H1 (cell line): ENCODE results near the gene MAP4K4. TPM values are rescaled to one million over a fixed set of nuclear protein-coding genes. Genes with fewer than 3 reads are reported as not detected.

Experiments
- CTCF ChIA-PET: fragments of 300-600 bp; sonication (Branson Sonifier 250); formaldehyde crosslinking; loops from one replicate; lab custom pipeline; 2021; ENCODE audit not compliant: partially characterized antibody; lab: Charles Lee
- POLR2A ChIA-PET: fragments of 300-600 bp; sonication (Branson Sonifier 250); formaldehyde crosslinking; loops from one replicate; lab custom pipeline; 2021; ENCODE audit warnings: inconsistent platforms; ENCODE audit not compliant: partially characterized antibody; lab: Charles Lee
- DNase-seq, 2 experiments: peaks; one replicate each; pipeline versions ENCODE4 v3.0.0 to v3.0.0-alpha.2; 2010 to 2022; ENCODE audit warnings: low spot score in 2 of 2, low read depth in 1 of 2, mixed read lengths in 1 of 2
- FAIRE-seq: peaks from 2 replicates; lab custom pipeline; 2011; peaks lifted over from hg19 to GRCh38; lab: Jason Lieb, UNC
- H2AFZ ChIP-seq: 2 replicates; pipeline ENCODE4 v1.8.1; 2012; ENCODE audit warnings: low read length, inconsistent platforms
- H2AK5ac ChIP-seq: 2 replicates; pipeline ENCODE4 v1.6.1; 2013; ENCODE audit warnings: low read depth, low read length
- H2BK120ac ChIP-seq: replicated peaks from 2 replicates; pipeline ENCODE3; 2013; ENCODE audit warnings: low read depth, low read length, inconsistent platforms
- H2BK12ac ChIP-seq: 2 replicates; pipeline ENCODE4 v1.6.1; 2013; ENCODE audit warnings: low read depth, low read length
- H2BK15ac ChIP-seq: 2 replicates; pipeline ENCODE4 v1.6.1; 2013; ENCODE audit warnings: low read length
- H2BK20ac ChIP-seq: 2 replicates; pipeline ENCODE4 v1.6.1; 2013; ENCODE audit warnings: low read length
- H2BK5ac ChIP-seq: 2 replicates; pipeline ENCODE4 v1.6.1; 2013; ENCODE audit warnings: low read depth, low read length
- H3K14ac ChIP-seq: 2 replicates; pipeline ENCODE4 v1.6.1; 2013; ENCODE audit warnings: inconsistent platforms; ENCODE audit not compliant: insufficient read length
- H3K18ac ChIP-seq: 2 replicates; pipeline ENCODE4 v1.6.1; 2013; ENCODE audit warnings: low read length; ENCODE audit errors: extremely low read depth
- H3K23ac ChIP-seq: 2 replicates; pipeline ENCODE4 v1.6.1; 2013; ENCODE audit warnings: inconsistent platforms; ENCODE audit not compliant: insufficient read length
- H3K23me2 ChIP-seq: 2 replicates; pipeline ENCODE4 v1.6.1; 2013; ENCODE audit warnings: low read depth, low read length
- H3K27ac ChIP-seq: 2 replicates; pipeline ENCODE4 v1.6.1; 2011; ENCODE audit warnings: low read depth, low read length, inconsistent platforms
- H3K27me3 ChIP-seq, 4 experiments: replicated peaks in 1 of 4; 1 replicate in 1 of 4; 2 replicates in 3 of 4; pipeline versions ENCODE4 v1.6.1 to v1.8.1; 2011 to 2013; ENCODE audit warnings: low read length in 3 of 4, mild to moderate bottlenecking in 3 of 4, inconsistent platforms in 2 of 4, mixed read lengths in 2 of 4, moderate library complexity in 1 of 4; ENCODE audit not compliant: control insufficient read depth in 3 of 4, insufficient read depth in 3 of 4; ENCODE audit errors: extremely low read depth in 1 of 4
- H3K36me3 ChIP-seq, 4 experiments: 2 replicates each; pipeline versions ENCODE4 v1.6.1 to v1.8.1; 2011 to 2013; ENCODE audit warnings: mild to moderate bottlenecking in 4 of 4, low read length in 3 of 4, moderate library complexity in 2 of 4, control low read depth in 1 of 4, inconsistent platforms in 1 of 4; ENCODE audit not compliant: insufficient read depth in 4 of 4, control insufficient read depth in 2 of 4
- H3K4ac ChIP-seq: replicated peaks from 2 replicates; pipeline ENCODE3; 2013; ENCODE audit warnings: low read length, low read depth, mixed read lengths, inconsistent platforms; ENCODE audit not compliant: insufficient read length
- H3K4me1 ChIP-seq, 4 experiments: replicated peaks in 1 of 4; 1 replicate in 1 of 4; 2 replicates in 3 of 4; pipeline versions ENCODE4 v1.6.1 to v1.8.1; 2011 to 2013; ENCODE audit warnings: low read length in 3 of 4, inconsistent platforms in 2 of 4, mixed read lengths in 1 of 4; ENCODE audit not compliant: insufficient read depth in 4 of 4, control insufficient read depth in 3 of 4
- H3K4me2 ChIP-seq, 2 experiments: 2 replicates each; pipeline versions ENCODE4 v1.6.1 to v1.8.1; 2011 to 2013; ENCODE audit warnings: low read depth in 2 of 2, low read length in 2 of 2, control low read depth in 1 of 2, inconsistent platforms in 1 of 2, mild to moderate bottlenecking in 1 of 2; ENCODE audit not compliant: insufficient read depth in 1 of 2
- H3K4me3 ChIP-seq, 4 experiments: fragments of 200-600, 300-600 bp in 1 of 4; sonication (generic), shearing (Covaris generic), sonication (Bioruptor Twin) in 1 of 4; 2 replicates each; pipeline versions ENCODE4 v1.5.1 to v1.8.1; 2011 to 2016; ENCODE audit warnings: low read length in 4 of 4, low read depth in 3 of 4, control low read depth in 2 of 4, inconsistent platforms in 2 of 4, mild to moderate bottlenecking in 2 of 4, mixed read lengths in 1 of 4, moderate library complexity in 1 of 4; ENCODE audit not compliant: insufficient read depth in 2 of 4; ENCODE audit errors: extremely low read depth in 1 of 4
- H3K56ac ChIP-seq: replicated peaks from 2 replicates; pipeline ENCODE3; 2013; ENCODE audit warnings: low read depth, mild to moderate bottlenecking, mixed read lengths, low read length, inconsistent platforms; ENCODE audit not compliant: insufficient read length
- H3K79me1 ChIP-seq: 2 replicates; pipeline ENCODE4 v1.6.1; 2013; ENCODE audit warnings: low read depth, low read length, control low read depth
- H3K79me2 ChIP-seq, 2 experiments: 2 replicates each; pipeline versions ENCODE4 v1.6.1 to v1.8.1; 2012 to 2013; ENCODE audit warnings: low read length in 2 of 2, mild to moderate bottlenecking in 2 of 2, inconsistent platforms in 1 of 2; ENCODE audit not compliant: insufficient read depth in 2 of 2, control insufficient read depth in 1 of 2
- H3K9ac ChIP-seq, 4 experiments: replicated peaks in 1 of 4; 1 replicate in 1 of 4; 2 replicates in 3 of 4; pipeline versions ENCODE4 v1.6.1 to v1.8.1; 2011 to 2013; ENCODE audit warnings: low read depth in 3 of 4, low read length in 3 of 4, control low read depth in 2 of 4, mild to moderate bottlenecking in 2 of 4, moderate library complexity in 2 of 4, inconsistent platforms in 1 of 4; ENCODE audit errors: extremely low read depth in 1 of 4
- H3K9me3 ChIP-seq, 2 experiments: 2 replicates each; pipeline versions ENCODE4 v1.6.1 to v1.8.1; 2012 to 2013; ENCODE audit warnings: mild to moderate bottlenecking in 2 of 2, moderate library complexity in 2 of 2, control low read depth in 1 of 2, inconsistent platforms in 1 of 2, low read depth in 1 of 2, low read length in 1 of 2, mixed read lengths in 1 of 2; ENCODE audit not compliant: insufficient read depth in 2 of 2
- H4K20me1 ChIP-seq, 2 experiments: replicated peaks in 1 of 2; 2 replicates each; pipeline versions ENCODE3 to v1.8.1; 2011 to 2013; ENCODE audit warnings: inconsistent platforms in 2 of 2, low read length in 2 of 2, mild to moderate bottlenecking in 1 of 2; ENCODE audit not compliant: insufficient read depth in 2 of 2, control insufficient read depth in 1 of 2
- H4K5ac ChIP-seq: 2 replicates; pipeline ENCODE4 v1.6.1; 2013; ENCODE audit warnings: low read length, low read depth, mixed read lengths, inconsistent platforms; ENCODE audit not compliant: insufficient read length
- H4K8ac ChIP-seq: 2 replicates; pipeline ENCODE4 v1.8.0; 2013; ENCODE audit warnings: mild to moderate bottlenecking, moderate library complexity, low read length, inconsistent platforms; ENCODE audit not compliant: insufficient read depth; ENCODE audit errors: extremely low read depth
- H4K91ac ChIP-seq: replicated peaks from 2 replicates; pipeline ENCODE3; 2013; ENCODE audit warnings: low read length, mixed read lengths, inconsistent platforms; ENCODE audit not compliant: insufficient read length
- BRCA1 ChIP-seq: IDR thresholded peaks from 2 replicates; pipeline ENCODE4 v1.6.1; 2012; ENCODE audit warnings: low read depth, low read length, improper control_type of control experiment
- CBX8 ChIP-seq: fragments of 300-800, 300-1000 bp; sonication (generic); IDR thresholded peaks from 2 replicates; pipeline ENCODE4 v1.7.1; 2016; ENCODE audit warnings: low read depth, low read length, borderline replicate concordance
- CHD1 ChIP-seq: IDR thresholded peaks from 2 replicates; pipeline ENCODE4 v1.6.1; 2012; ENCODE audit warnings: low read depth, low read length, improper control_type of control experiment
- CHD2 ChIP-seq: IDR thresholded peaks from 2 replicates; pipeline ENCODE4 v1.6.1; 2012; ENCODE audit warnings: low read length, improper control_type of control experiment
- JUND ChIP-seq: IDR thresholded peaks from 2 replicates; pipeline ENCODE4 v1.6.1; 2011; ENCODE audit warnings: mild to moderate bottlenecking, improper control_type of control experiment, low read length
- KDM5A ChIP-seq: fragments of 200-600 bp; IDR thresholded peaks from 2 replicates; pipeline ENCODE4 v1.7.1; 2012; ENCODE audit warnings: mild to moderate bottlenecking, low read length, inconsistent platforms, mixed read lengths
- NANOG ChIP-seq: IDR thresholded peaks from 2 replicates; pipeline ENCODE4 v1.6.1; 2011; ENCODE audit warnings: low read length, low read depth, mild to moderate bottlenecking, inconsistent platforms; ENCODE audit not compliant: insufficient read depth, poor library complexity, severe bottlenecking
- SRF ChIP-seq: IDR thresholded peaks from 2 replicates; pipeline ENCODE4 v1.6.1; 2011; ENCODE audit warnings: mild to moderate bottlenecking, low read depth, low read length, moderate library complexity
- WGBS, 2 experiments: shearing (Covaris generic) in 1 of 2; methylation state at CpG; one replicate each; pipeline versions ENCODE4 v1.1.6 to v1.1.7; 2013 to 2015; ENCODE audit warnings: low lambda C conversion rate in 2 of 2, mixed read lengths in 2 of 2, inconsistent platforms in 1 of 2, low coverage in 1 of 2, missing lambda C conversion rate in 1 of 2; ENCODE audit not compliant: insufficient replicate concordance in 2 of 2, insufficient coverage in 1 of 2, insufficient read length in 1 of 2; ENCODE audit errors: extremely low coverage in 1 of 2, missing lambda C conversion rate in 1 of 2; 5-methylcytosine and 5-hydroxymethylcytosine counted together
- polyA plus RNA-seq, 7 experiments: library from polyadenylated mRNA; depleted of rRNA in 3 of 7; stranded (reverse) in 5 of 7; unstranded in 2 of 7; fragments of >200 nt in 5 of 7; fragments of 200-250 nt in 2 of 7; gene quantifications; 1 replicate in 5 of 7; 2 replicates in 1 of 7; 4 replicates in 1 of 7; pipeline versions ENCODE4 v1.2.1 to v1.2.3, GENCODE V29; 2011 to 2013; ENCODE audit warnings: missing spikeins in 2 of 7, mixed read lengths in 2 of 7
- total RNA-seq: library from RNA; stranded (reverse); fragmentation: NEBNext Ultra II Directional; extraction: Animal tissue kit (Norgen Biotek cat#: 25700); gene quantifications from 2 replicates; pipeline ENCODE4 v1.2.1, GENCODE V29; 2021

The MAP4K4 gene
- total and polyA plus RNA-seq, 2 of the 8 experiments (the other 6 are each of a cell fraction or from before 2014, with no cell fraction given), result 53.2 to 138 TPM

DNA sequence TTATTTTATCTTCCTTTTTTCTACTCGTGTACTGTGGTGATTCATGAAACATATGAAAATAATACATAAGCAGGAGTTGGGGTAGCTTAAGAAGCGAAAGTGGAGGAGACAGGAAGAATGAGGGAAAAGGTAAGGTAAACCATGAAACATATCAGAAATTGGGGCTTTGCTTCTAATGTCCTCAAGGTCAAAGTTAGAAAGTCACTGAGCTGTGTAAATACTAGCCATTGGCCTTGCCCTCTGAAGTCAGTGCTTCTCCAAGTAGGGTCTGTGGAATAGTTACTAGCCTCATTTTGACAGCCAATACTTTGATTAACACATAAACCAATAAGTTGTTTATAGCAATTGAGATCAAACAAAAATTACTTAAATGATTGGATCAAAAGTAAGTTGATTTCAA is 117.2 kb downstream of the MAP4K4 start:
- no peak overlapping the region for H3K14ac ChIP-seq
- H3K4me1 ChIP-seq, result peaks cover 0 to 21% (median 7%) of the 10 kb centered on the region in 4 experiments; a peak in 3 of 7 replicates
- CTCF ChIA-PET, result interaction anchor here (1.3 to 3.4 kb wide), 5 partner anchors 9 to 51 kb away, joined by 3 to 19 read pairs (median 7); no protein-coding TSS in a partner anchor
- H4K91ac ChIP-seq, result no peak overlapping the region
- no peak overlapping the region for H3K9ac ChIP-seq
- 97% methylated on average over 2 of the region's 2 CpGs; no CpG with 5 or more reads in 1 of the 2 experiments for WGBS, 2 experiments
- no peak overlapping the region for H2BK20ac ChIP-seq
- H2BK15ac ChIP-seq, result no peak overlapping the region
- H4K20me1 ChIP-seq, result peaks cover 2 to 3% of the 10 kb centered on the region in 2 experiments
- no peak overlapping the region for H4K8ac ChIP-seq
- no peaks in the 10 kb centered on the region for H3K27me3 ChIP-seq
- H2BK12ac ChIP-seq, result no peak overlapping the region
- H3K4me2 ChIP-seq, result no peak overlapping the region
- H3K27ac ChIP-seq, result no peak overlapping the region
- FAIRE-seq, result no peak
- POLR2A ChIA-PET, result no interaction called here
- no peaks in the 10 kb centered on the region; the same call in 1 of the 2 replicates for H3K23me2 ChIP-seq
- H3K4me3 ChIP-seq, result no peak overlapping the region
- no peak overlapping the region for H3K23ac ChIP-seq
- no peak overlapping the region for H2BK120ac ChIP-seq
- H3K79me2 ChIP-seq, result peaks cover 16 to 96% of the 10 kb centered on the region in 2 experiments
- no peak overlapping the region for H4K5ac ChIP-seq
- peaks cover 5% of the 10 kb centered on the region for H3K79me1 ChIP-seq
- H3K36me3 ChIP-seq, result no peaks in the 10 kb centered on the region
- TF ChIP-seq JUND (no peak), SRF (no peak), CBX8 (no peak), BRCA1 (no peak), CHD1 (no peak), KDM5A (no peak), NANOG (no peak), CHD2 (no peak)
- no peak overlapping the region for H2AK5ac ChIP-seq
- no peak overlapping the region for H3K18ac ChIP-seq
- H2AFZ ChIP-seq, result no peak overlapping the region
- no peak overlapping the region for H3K56ac ChIP-seq
- no peak overlapping the region for H3K4ac ChIP-seq
- no peak for DNase-seq
- H2BK5ac ChIP-seq, result no peak overlapping the region
- H3K9me3 ChIP-seq, result no peaks in the 10 kb centered on the region
